ENCODE measurements around the gene SDCCAG8. TPM values are rescaled to one million over a fixed set of nuclear protein-coding genes. Genes with fewer than 3 reads are reported as not detected.

Gene SDCCAG8
- polyA plus RNA-seq, 3 donors, result 33.2 to 34.4 (median 33.4) TPM

GRCh38 chr1:243474136-243474881 lies 218.5 kb downstream of the SDCCAG8 start:
- H3K27me3 ChIP-seq (ENCODE audit: control insufficient read depth in 2 of 2, insufficient read depth in 2 of 2, low read length in 2 of 2), result no peaks in the 10 kb centered on the region
- H3K27me3 Mint-ChIP-seq (ENCODE audit: low read depth in 3 of 3), result peaks cover 0 to 10% (median 0%) of the 10 kb centered on the region in 3 donors
- peak overlapping the region in 1 of 3 experiments; percentile 78 for H3K4me3 ChIP-seq (replicated peaks in 1 of 3; ENCODE audit: low read depth in 2 of 3, low read length in 3 of 3)
- peak overlapping the region in 6 of 7 donors; percentile 45 to 92 (median 87) for H3K27ac Mint-ChIP-seq
- H3K9me3 Mint-ChIP-seq, result no peaks in the 10 kb centered on the region
- H3K4me1 ChIP-seq (ENCODE audit: control insufficient read depth in 1 of 2, insufficient read depth in 2 of 2, low read length in 2 of 2), result peaks cover 57 to 70% of the 10 kb centered on the region in 2 donors
- H3K4me1 Mint-ChIP-seq, result peaks cover 67% of the 10 kb centered on the region
- H2AFZ ChIP-seq (ENCODE audit: insufficient read depth, low read depth, low read length, poor library complexity, severe bottlenecking), result no peak overlapping the region
- peak overlapping the region; percentile 34 to 54 for H3K27ac ChIP-seq (ENCODE audit: low read depth in 1 of 2, low read length in 2 of 2)
- H3K9ac ChIP-seq (ENCODE audit: insufficient read depth, low read length, poor library complexity, severe bottlenecking), result no peak overlapping the region
- no peak for DNase-seq
- H3K9me3 ChIP-seq (replicated peaks in 1 of 2; ENCODE audit: control insufficient read depth in 1 of 2, insufficient read depth in 1 of 2, low read length in 2 of 2), result no peaks in the 10 kb centered on the region
- no peaks in the 10 kb centered on the region for H4K20me1 ChIP-seq (ENCODE audit: insufficient read depth, low read length)
- peaks cover 8 to 26% of the 10 kb centered on the region in 2 donors for H3K36me3 Mint-ChIP-seq
- H3K4me3 Mint-ChIP-seq, result no peak overlapping the region
- intact Hi-C loops (cut with micrococcal nuclease), result loop anchor here in 1 of 2 donors (10.0 kb wide), 3 partner anchors 190 to 570 kb away; no protein-coding TSS in a partner anchor
- peaks cover 10% of the 10 kb centered on the region for H3K79me2 ChIP-seq (ENCODE audit: insufficient read depth, low read length)
- WGBS (ENCODE audit: insufficient coverage), result 98% methylated on average over 45 of the region's 55 CpGs
- no peaks in the 10 kb centered on the region for H3K36me3 ChIP-seq (replicated peaks in 1 of 2; ENCODE audit: control insufficient read depth in 1 of 2, insufficient read depth in 2 of 2, low read length in 2 of 2)
- peak overlapping the region; percentile 80 for H3K4me2 ChIP-seq (replicated peaks; ENCODE audit: extremely low read depth, low read length, poor library complexity, severe bottlenecking)
- TF ChIP-seq, protein P1, sequence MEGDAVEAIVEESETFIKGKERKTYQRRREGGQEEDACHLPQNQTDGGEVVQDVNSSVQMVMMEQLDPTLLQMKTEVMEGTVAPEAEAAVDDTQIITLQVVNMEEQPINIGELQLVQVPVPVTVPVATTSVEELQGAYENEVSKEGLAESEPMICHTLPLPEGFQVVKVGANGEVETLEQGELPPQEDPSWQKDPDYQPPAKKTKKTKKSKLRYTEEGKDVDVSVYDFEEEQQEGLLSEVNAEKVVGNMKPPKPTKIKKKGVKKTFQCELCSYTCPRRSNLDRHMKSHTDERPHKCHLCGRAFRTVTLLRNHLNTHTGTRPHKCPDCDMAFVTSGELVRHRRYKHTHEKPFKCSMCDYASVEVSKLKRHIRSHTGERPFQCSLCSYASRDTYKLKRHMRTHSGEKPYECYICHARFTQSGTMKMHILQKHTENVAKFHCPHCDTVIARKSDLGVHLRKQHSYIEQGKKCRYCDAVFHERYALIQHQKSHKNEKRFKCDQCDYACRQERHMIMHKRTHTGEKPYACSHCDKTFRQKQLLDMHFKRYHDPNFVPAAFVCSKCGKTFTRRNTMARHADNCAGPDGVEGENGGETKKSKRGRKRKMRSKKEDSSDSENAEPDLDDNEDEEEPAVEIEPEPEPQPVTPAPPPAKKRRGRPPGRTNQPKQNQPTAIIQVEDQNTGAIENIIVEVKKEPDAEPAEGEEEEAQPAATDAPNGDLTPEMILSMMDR (IDR thresholded peaks at IDR 0.05), result no peak

DNA sequence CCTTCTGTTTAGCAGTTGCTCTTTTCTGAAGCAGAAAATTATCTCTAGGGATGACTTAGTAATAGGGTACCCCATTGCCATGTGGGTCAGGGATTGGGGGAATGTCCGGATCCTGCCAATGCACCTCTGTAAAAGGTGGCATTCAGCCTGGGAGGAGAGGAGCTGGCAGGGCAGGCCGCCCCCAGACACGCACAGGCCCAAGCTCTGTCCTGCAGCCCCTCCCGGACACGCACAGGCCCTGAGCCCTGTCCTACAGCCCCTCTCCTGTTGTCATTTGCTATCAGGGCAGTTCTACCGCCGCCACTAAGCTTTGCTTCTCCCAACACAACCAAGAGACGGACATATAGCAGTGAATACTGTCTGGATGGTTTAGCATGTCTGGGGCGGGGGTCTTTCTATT lies 219.1 kb downstream of the SDCCAG8 start:
- no peak overlapping the region for H2AFZ ChIP-seq (ENCODE audit: insufficient read depth, low read depth, low read length, poor library complexity, severe bottlenecking)
- DNase-seq, result no peak
- Mint-ChIP-seq H3K4me1 (peaks cover 67% of the 10 kb centered on the region), H3K4me3 (no peak overlapping the region), H3K36me3 (peaks cover 8 to 21% of the 10 kb centered on the region in 2 donors), H3K9me3 (peaks cover 0 to under 1% (median 0%) of the 10 kb centered on the region in 7 donors), H3K27me3 (ENCODE audit: low read depth in 3 of 3) (peaks cover 0 to 10% (median 0%) of the 10 kb centered on the region in 3 donors), H3K27ac (peak overlapping the region in 3 of 7 donors; percentile 19 to 50 (median 46))
- no peak overlapping the region for H3K9ac ChIP-seq (ENCODE audit: insufficient read depth, low read length, poor library complexity, severe bottlenecking)
- no peaks in the 10 kb centered on the region for H3K27me3 ChIP-seq (ENCODE audit: control insufficient read depth in 2 of 2, insufficient read depth in 2 of 2, low read length in 2 of 2)
- TF ChIP-seq, protein P1 (IDR thresholded peaks at IDR 0.05), result no peak
- H3K27ac ChIP-seq (ENCODE audit: low read depth in 1 of 2, low read length in 2 of 2), result peak overlapping the region in 1 of 2 donors; percentile 9
- intact Hi-C loops (cut with micrococcal nuclease), result loop anchor here in 1 of 2 donors (10.0 kb wide), 3 partner anchors 190 to 570 kb away; no protein-coding TSS in a partner anchor
- WGBS (ENCODE audit: insufficient coverage), result 97% methylated on average over 5 of the region's 9 CpGs
- H3K36me3 ChIP-seq (replicated peaks in 1 of 2; ENCODE audit: control insufficient read depth in 1 of 2, insufficient read depth in 2 of 2, low read length in 2 of 2), result no peaks in the 10 kb centered on the region
- no peaks in the 10 kb centered on the region for H4K20me1 ChIP-seq (ENCODE audit: insufficient read depth, low read length)
- H3K4me1 ChIP-seq (ENCODE audit: control insufficient read depth in 1 of 2, insufficient read depth in 2 of 2, low read length in 2 of 2), result peaks cover 57 to 70% of the 10 kb centered on the region in 2 donors
- H3K4me3 ChIP-seq (replicated peaks in 1 of 3; ENCODE audit: low read depth in 2 of 3, low read length in 3 of 3), result no peak overlapping the region
- H3K79me2 ChIP-seq (ENCODE audit: insufficient read depth, low read length), result peaks cover 10% of the 10 kb centered on the region
- H3K9me3 ChIP-seq (replicated peaks in 1 of 2; ENCODE audit: control insufficient read depth in 1 of 2, insufficient read depth in 1 of 2, low read length in 2 of 2), result no peaks in the 10 kb centered on the region
- no peak overlapping the region for H3K4me2 ChIP-seq (replicated peaks; ENCODE audit: extremely low read depth, low read length, poor library complexity, severe bottlenecking)

Measured in CD14-positive monocyte (primary cell).